Activated gamma-delta T cell (primary cell): ENCODE measurements around the gene WDR43.
A peak's percentile ranks its signal among the peaks of the same experiment; 100 is the strongest.

Source experiments
- DNase-seq: peaks from one replicate; lab custom pipeline; 2025; lab: John Stamatoyannopoulos, UW
- total RNA-seq, 2 donors: gene quantifications; one replicate each; lab custom pipeline; 2026; lab: John Stamatoyannopoulos, UW

WDR43 gene, protein sequence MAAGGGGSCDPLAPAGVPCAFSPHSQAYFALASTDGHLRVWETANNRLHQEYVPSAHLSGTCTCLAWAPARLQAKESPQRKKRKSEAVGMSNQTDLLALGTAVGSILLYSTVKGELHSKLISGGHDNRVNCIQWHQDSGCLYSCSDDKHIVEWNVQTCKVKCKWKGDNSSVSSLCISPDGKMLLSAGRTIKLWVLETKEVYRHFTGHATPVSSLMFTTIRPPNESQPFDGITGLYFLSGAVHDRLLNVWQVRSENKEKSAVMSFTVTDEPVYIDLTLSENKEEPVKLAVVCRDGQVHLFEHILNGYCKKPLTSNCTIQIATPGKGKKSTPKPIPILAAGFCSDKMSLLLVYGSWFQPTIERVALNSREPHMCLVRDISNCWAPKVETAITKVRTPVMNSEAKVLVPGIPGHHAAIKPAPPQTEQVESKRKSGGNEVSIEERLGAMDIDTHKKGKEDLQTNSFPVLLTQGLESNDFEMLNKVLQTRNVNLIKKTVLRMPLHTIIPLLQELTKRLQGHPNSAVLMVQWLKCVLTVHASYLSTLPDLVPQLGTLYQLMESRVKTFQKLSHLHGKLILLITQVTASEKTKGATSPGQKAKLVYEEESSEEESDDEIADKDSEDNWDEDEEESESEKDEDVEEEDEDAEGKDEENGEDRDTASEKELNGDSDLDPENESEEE
- 95.4 to 121 reads per million in 2 donors for total RNA-seq

GRCh38 chr2:28894470-28895188 lies at the start of gene WDR43:
Gene WDR43, plus strand, starts transcription at chr2:28894667. Its CDS starts 32 bp downstream, at chr2:28894699.
- DNase-seq, result peak; percentile 98

DNA sequence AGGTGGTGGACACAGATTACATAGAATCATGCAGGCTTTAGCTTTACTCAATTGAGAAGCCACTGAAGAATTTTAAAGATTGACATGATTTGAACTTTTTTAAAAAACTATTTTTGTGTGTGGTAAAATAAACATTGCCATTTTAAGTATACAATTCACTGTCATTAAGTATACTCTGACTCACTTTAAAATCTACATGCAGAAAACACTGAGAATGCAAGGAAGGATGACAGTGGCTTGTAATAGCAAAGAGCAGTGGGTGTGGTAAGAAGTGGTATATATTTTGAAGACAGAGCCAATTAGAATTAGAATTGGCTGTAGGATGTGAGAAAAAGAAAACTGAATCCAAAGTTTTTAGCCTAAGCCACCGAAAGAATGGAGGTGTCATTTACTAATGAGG lies 39.3 kb upstream of the WDR43 start:
- DNase-seq, result no peak

GRCh38 chr2:28855977-28856376 lies 38.5 kb upstream of the WDR43 start:
- no peak for DNase-seq

GRCh38 chr2:28868611-28869010 lies 25.9 kb upstream of the WDR43 start:
- DNase-seq, result no peak

DNA sequence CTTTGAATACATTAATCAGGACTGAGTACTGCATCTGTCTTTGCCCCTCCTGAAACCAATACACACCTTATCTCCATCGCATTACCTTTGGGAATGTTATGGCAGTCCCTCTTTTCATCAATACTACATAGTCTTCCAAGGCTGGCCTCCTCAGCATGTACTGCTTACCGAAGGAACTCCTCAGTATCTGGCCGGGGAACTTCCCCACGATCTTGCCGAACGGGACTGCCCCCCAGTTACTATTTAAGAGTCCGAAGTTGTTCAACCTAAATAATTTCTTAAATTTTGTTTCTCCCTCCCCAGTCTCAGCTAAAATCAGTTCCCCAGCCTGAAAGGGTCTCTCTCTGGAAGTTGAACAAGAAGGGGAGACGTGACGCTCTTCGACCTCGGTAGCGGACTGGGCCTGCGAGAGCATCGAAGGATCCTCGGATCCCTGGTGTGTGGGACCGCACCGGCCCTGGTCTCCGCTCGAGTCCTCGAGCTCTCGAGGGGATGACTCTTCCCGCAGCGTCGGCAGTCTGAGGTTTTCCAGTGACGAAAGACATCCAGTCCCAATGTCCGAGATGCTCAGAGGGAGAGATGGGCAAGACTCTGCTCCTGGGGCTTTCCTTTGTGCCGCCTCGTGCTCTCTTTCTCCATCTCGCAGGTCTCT lies 24.8 kb upstream of the WDR43 start:
- no peak for DNase-seq

DNA sequence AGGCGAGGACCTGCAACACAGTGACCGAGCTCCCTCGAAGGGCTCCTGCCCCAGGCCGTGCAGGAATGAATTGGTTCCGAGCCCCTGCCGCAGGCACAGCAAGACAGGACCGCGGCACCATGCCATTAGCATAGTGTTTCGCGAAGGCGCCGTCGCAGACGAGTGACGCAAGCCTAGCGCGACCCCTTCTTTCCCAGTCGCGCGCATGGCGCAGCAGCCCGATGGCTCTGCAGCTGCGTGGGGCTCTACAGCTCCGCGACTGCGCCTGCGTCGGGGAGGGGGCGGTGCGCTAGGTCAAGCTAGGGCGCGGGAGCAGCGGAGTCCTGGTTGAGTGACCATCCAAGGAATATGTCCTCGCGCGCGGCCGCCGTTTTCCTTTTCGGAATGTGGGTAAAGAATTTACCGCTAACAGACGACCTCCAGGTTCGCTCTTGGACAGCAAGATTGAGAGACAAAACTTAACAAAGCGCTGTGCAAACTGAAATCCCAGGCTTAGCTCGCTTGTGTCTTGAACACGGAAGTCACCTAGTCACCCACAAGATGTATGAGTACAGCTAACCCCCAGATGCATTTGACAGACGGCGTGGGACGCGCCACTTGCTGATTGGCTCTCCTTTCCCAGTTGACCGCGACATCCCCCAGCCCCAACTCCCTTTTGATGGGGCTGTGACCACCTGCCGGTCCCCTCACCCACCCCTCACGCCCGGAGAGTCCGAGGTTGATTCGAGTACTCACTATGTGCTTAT lies 24.1 kb upstream of the WDR43 start, which contains the start of gene TRMT61B:
Gene TRMT61B (minus strand): TSS at position 164 of the 746 bp plus-strand sequence. CDS start 32 bp downstream, at position 132.
- DNase-seq, result peak; percentile 97

- no peak for DNase-seq
These were observed 22.8 kb upstream of the WDR43 start for GRCh38 chr2:28871620-28872019.

- no peak for DNase-seq
These were observed 14.3 kb upstream of the WDR43 start for GRCh38 chr2:28880193-28880592.

- no peak for DNase-seq
These were observed 979 bp upstream of the WDR43 start for GRCh38 chr2:28893488-28893887.

- peak; percentile 13 for DNase-seq
These were observed 874 bp downstream of the WDR43 start for GRCh38 chr2:28895189-28895893.

DNA sequence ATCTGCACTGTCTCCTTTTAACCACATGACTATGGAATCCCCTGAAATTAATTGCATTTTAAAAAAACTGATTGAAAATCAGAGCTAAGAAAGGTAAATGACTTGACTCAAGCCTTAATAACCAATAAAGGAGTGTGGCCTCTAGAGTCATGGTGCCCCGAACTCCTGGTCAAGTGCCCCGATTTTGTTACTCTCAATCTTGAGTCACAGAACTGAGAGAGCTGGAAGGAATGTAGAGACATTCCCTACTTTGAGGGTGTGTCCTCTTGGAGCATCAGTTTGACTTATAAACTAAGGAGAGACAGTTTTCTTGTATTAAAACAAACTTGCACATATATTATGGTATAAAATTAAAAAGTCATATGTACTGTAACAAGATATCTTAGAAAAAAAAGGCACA lies 2.4 kb downstream of the WDR43 start:
- DNase-seq, result no peak

DNA sequence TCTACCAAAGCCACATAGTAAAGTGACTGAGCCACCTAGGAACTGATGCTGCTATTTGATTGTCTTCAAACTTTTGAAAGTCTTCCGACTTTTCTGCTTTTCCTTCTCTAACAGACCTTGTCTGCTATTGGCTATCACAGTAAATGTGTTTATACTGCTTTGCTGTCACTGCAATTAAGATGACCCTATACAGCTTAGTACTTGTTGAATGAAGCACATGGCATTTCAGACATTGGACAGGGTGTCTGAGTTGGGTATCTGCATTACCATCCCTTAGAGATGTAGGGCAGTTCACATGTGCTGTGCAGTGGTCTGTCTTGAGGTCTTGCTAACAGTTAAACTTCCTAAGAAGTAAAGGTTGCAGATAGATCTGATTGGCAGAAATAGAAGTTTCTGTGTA lies 3.6 kb downstream of the WDR43 start:
- no peak for DNase-seq

DNA sequence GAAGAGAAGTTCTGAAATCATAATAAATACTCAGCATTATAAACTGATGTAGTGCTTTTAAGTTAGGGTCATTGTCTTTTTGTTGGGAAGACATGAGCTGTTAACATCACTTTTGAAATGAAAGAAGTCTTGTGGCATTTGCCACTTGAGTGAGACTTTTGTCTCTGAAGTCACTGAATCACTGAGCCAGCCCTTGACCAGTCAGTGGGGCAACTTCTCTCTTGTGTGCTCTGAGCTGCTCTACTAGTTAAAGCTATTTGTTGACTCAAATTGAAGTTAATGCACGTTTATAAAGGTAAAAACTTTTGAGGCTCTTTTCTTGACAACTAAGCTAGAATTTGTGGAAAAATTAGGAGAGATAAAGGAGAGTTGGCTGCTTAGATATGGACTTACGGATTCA lies 6.7 kb downstream of the WDR43 start:
- no peak for DNase-seq

GRCh38 chr2:28901841-28902240 lies 7.4 kb downstream of the WDR43 start:
- DNase-seq, result no peak

DNA sequence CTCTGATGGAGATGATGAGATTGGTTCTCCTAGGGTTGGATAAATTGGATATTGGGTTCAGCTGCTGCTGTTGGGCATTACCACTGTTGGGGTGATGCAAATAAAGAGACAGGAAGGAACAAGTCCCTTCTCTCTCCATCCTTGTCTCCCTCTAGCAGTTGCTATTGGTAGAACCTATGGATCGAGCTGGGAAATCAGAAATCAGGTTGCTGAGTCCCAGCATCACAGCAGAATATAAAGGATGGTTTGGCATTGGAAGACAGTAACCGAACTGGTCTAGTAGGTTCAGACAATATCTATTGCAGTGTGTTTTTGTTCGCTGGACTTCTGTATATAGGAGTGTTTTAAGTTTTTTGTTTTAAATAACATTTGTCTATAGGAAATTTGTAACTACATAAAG lies 8.1 kb downstream of the WDR43 start:
- no peak for DNase-seq

DNA sequence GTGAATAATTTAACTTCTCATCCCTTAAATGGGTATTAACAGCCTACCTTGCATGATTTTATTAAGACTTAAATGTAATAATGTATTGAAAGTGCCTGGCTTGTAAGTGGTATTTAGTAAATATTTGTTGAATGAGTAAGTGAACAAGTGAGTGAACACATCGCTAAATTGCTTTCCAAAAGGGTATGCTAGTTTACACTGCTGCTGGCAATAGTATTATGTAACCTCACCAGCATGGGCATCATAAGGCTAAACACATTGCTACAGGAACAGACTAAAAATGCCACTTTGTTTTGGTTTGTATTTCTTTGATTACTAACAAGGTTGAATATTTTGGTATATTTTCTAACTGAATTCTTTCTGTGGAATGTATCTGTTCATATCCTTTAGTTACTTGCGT lies 9.8 kb downstream of the WDR43 start:
- DNase-seq, result no peak

DNA sequence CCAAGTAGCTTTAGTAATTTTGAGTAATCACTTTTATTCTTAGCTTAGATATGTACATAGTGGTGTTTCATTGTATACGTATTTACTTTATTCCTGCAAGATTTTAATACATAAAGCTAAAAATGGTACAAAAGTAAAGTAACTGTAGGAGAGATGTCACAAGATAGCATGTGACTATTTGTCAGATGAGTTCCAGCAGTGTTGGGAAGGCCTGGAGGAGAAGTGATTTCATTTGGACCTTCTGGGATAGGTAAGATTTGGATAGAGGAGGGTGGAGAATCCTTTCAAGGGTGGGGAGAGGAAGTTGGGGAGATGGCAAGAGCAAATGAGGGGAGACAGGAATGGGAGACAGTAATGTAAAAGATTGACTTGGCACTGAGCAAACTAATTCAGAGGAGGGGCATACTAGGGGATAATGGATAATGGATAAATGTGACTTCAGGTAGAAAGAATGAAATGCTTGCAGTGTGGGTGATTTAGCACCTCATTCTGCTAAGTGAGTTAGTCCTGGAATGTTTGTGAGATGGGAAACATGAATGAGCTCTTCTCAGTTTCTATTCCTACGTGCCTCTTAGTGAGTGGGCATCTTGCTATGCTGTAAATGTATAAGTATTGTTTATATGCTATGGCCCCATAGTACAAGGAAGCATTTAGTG lies 10.5 kb downstream of the WDR43 start:
- DNase-seq, result no peak

GRCh38 chr2:28905533-28905932 lies 11.1 kb downstream of the WDR43 start:
- no peak for DNase-seq

- no peak for DNase-seq
These were observed 11.9 kb downstream of the WDR43 start for GRCh38 chr2:28906376-28906775.

DNA sequence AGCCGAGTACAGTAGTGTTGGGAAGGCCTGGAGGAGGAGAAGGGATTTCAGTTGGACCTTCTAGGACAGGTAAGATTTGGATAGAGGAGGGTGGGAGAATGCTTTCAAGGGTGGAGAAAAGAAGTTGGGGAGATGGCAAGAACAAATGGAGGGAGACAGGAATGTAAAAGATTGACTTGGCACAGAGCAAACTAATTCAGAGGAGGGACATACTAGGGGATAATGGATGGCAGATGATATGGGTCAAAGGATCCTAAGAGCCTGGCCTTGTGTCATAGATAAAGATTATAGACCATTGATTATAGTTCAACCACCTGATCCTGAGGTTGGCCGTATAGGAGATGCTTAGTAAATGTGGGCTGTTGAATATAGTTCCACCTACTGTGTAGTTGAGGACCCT lies 12.4 kb downstream of the WDR43 start:
- no peak for DNase-seq
